Stomach (tissue), 4 donors: Measurements from ENCODE around the gene DUSP11.

Experiments
- CTCF ChIP-seq, 7 experiments: fragments of 450-650 bp in 4 of 7; fragments of 200-600 bp in 3 of 7; sonication (generic) in 3 of 7; IDR thresholded peaks; one replicate each; pipeline ENCODE4 v1.5.1; 2016 to 2019; ENCODE audit warnings: antibody characterized with exemption in 7 of 7, control low read depth in 2 of 7, mild to moderate bottlenecking in 1 of 7
- EP300 ChIP-seq: sonication (generic); formaldehyde crosslinking; IDR thresholded peaks from one replicate; pipeline ENCODE4 v1.6.1; 2017; ENCODE audit warnings: antibody characterized with exemption
- POLR2A ChIP-seq, 4 donors: fragments of 450-650 bp; IDR thresholded peaks; one replicate each; pipeline ENCODE4 v1.6.1; 2016; ENCODE audit warnings: antibody characterized with exemption in 4 of 4, control low read depth in 2 of 4, mild to moderate bottlenecking in 1 of 4, moderate library complexity in 1 of 4
- POLR2AphosphoS5 ChIP-seq, 3 donors: sonication (generic); formaldehyde crosslinking; IDR thresholded peaks; one replicate each; pipeline ENCODE4 v1.6.1; 2016; ENCODE audit warnings: antibody characterized with exemption in 3 of 3

GRCh38 chr2:73772819-73773218 is 7.1 kb downstream of the DUSP11 start:
- TF ChIP-seq CTCF (IDR thresholded peaks at IDR 0.05) (no peak), POLR2A (IDR thresholded peaks at IDR 0.05) (no peak), EP300 (no peak), POLR2AphosphoS5 (IDR thresholded peaks at IDR 0.05) (no peak)
